Measurements from ENCODE around the gene EXOC8.

DNA sequence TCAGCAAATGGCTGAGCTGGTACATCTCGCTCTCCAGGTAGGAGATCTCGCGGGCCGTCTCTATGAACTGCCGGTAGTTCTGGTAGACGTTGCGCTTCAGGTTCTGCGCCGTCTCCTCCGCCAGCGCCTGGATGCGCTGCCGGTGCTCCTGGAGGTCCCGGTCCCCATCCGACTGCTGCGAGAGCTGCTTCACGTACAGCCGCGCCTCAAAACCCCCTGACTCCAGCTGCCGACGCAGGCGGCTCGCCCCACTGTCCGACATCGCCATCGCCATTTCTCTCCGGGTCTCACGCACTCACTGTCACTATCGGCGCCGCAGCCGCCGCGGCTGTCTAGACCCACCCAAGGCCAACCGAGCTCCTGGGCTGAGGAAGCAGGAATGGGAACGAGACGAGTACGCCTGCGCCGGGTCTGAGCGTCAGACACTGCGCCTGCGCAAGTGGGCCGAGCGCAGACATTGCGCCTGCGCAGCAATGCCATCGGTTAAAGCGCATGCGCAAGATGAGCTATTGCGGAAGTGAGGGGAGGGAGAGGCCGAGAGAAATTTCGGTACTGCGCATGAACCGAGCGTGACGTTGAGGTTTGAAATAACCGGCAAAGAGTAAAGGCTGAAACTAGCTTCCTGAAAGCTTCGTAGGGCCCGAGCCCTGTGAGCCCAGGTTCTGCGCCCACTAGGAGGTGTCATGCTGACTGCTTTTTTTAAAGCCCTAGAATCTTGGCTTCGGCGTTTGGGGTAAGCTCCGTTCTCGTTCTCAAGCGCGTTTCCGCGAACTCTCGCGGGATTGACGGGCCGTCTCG is at the start of gene EXOC8:
- TF ChIP-seq KDM1A (IDR thresholded peaks at IDR 0.05; ENCODE audit: low read depth) (no peak), POLR2A (IDR thresholded peaks at IDR 0.05; ENCODE audit: low read length) (peak; percentile 86), MYC (IDR thresholded peaks at IDR 0.05; ENCODE audit: borderline replicate concordance, low read length) (no peak), CHD2 (IDR thresholded peaks at IDR 0.05; ENCODE audit: low read length, partially characterized antibody) (peak; percentile 97), CHD4 (IDR thresholded peaks at IDR 0.05; ENCODE audit: borderline replicate concordance) (no peak), PHF8 (IDR thresholded peaks at IDR 0.05; ENCODE audit: borderline replicate concordance, low read depth) (peak; percentile 72), POLR2AphosphoS2 (conservative IDR thresholded peaks at IDR 0.05; ENCODE audit: low read length) (no peak)
- TF ChIP-seq, protein P1, sequence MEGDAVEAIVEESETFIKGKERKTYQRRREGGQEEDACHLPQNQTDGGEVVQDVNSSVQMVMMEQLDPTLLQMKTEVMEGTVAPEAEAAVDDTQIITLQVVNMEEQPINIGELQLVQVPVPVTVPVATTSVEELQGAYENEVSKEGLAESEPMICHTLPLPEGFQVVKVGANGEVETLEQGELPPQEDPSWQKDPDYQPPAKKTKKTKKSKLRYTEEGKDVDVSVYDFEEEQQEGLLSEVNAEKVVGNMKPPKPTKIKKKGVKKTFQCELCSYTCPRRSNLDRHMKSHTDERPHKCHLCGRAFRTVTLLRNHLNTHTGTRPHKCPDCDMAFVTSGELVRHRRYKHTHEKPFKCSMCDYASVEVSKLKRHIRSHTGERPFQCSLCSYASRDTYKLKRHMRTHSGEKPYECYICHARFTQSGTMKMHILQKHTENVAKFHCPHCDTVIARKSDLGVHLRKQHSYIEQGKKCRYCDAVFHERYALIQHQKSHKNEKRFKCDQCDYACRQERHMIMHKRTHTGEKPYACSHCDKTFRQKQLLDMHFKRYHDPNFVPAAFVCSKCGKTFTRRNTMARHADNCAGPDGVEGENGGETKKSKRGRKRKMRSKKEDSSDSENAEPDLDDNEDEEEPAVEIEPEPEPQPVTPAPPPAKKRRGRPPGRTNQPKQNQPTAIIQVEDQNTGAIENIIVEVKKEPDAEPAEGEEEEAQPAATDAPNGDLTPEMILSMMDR (IDR thresholded peaks at IDR 0.05), result no peak
